ENCODE measurements around the gene LRRTM4.
A peak's percentile ranks its signal among the peaks of the same experiment; 100 is the strongest.
"Not testable (repeated sequence)": the region's sequence is repeated elsewhere in the genome, so short reads cannot be mapped to it uniquely, and the experiment has no call there.

LRRTM4 gene

GRCh38 chr2:77088424-77088823 is 433.8 kb downstream of the LRRTM4 start:
- peak overlapping the region; percentile 69 for H3K4me3 ChIP-seq (ENCODE audit: low read depth, low read length)

DNA sequence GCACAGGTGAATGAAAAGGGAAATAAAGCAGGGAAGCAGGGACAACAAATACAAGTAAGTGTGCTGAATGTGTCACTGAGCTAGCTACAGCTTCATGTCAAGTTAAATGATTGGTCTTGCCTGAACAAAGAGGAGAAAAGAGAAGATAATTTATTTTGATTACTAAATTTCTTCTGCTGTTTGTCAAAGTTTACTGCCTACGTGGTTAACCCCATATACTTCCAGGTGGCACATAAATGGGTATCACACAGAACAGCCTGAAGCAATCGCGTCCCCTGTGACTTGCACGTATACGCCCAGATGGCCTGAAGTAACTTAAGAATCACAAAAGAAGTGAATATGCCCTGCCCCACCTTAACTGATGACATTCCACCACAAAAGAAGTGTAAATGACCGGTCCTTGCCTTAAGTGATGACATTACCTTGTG is 434.2 kb downstream of the LRRTM4 start:
- peak overlapping the region; percentile 1 for H3K4me3 ChIP-seq (ENCODE audit: low read depth, low read length)

DNA sequence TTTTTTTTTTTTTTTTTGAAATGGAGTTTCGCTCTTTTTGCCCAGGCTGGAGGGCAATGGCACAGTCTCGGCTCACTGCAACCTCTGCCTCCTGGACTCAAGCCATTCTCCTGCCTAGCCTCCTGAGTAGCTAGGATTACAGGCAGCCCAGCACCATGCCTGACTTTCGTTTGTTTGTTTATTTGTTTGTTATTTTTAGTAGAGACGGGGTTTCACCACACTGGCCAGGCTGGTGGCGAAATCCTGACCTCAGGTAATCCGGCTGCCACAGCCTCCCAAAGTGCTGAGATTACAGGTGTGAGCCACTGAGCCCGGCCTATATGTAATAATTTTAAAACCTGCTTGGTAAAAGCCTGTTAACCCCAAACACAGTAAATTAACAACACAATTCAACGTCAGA is 435.7 kb downstream of the LRRTM4 start:
- no peak overlapping the region for H3K4me3 ChIP-seq (ENCODE audit: low read depth, low read length)

DNA sequence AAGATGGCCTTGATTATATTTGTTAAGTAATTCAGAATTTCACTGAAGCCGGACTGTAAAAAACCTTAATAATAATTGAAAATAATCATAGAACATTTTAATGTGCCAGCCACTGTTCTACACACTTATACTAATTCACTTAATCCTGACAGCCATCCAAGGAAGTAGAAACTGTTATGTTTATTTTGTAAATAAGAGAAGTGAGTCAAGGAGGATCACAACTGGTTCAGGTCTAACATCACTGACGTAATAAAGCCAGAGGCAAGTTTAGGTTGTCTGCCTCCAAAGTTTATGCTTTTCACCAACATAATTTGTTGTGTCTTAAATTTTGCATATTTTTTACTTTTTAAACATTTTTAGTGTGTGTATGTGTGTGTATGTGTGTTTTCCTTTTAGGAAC is 436.1 kb downstream of the LRRTM4 start:
- H3K4me3 ChIP-seq (ENCODE audit: low read depth, low read length) = no peak overlapping the region

- H3K4me3 ChIP-seq (ENCODE audit: low read depth, low read length) = no peak overlapping the region
Measured at GRCh38 chr2:77085561-77085960, 436.6 kb downstream of the LRRTM4 start.

GRCh38 chr2:77081597-77081996 is 440.6 kb downstream of the LRRTM4 start:
- H3K4me3 ChIP-seq (ENCODE audit: low read depth, low read length) = no peak overlapping the region

- H3K4me3 ChIP-seq (ENCODE audit: low read depth, low read length) = no peak overlapping the region
Measured at GRCh38 chr2:77064324-77064723, 457.9 kb downstream of the LRRTM4 start.

- no peak overlapping the region for H3K4me3 ChIP-seq (ENCODE audit: low read depth, low read length)
Measured at GRCh38 chr2:77054938-77055337, 467.2 kb downstream of the LRRTM4 start.

DNA sequence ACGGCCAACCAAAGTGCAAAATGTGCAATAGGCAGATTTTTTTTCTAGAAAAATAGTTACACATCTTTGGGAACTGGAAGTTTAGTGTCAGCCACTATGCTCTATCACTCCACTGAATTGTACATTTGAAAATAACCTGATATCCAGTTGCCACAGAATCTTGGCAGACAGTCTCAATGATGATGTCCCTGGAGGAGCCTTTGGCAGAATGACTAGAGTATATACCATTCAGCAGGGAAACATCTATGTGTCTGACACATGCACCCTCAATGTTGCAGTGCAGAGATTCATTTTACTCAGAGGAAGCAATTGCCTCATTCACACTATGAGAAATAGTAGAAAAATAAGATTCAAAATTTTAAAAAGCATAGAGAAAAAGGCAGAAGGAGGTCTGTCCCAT is 475.8 kb downstream of the LRRTM4 start:
- no peak overlapping the region for H3K4me3 ChIP-seq (ENCODE audit: low read depth, low read length)

- H3K4me3 ChIP-seq (ENCODE audit: low read depth, low read length) = not testable (repeated sequence)
Measured at GRCh38 chr2:77045456-77045855, 476.7 kb downstream of the LRRTM4 start.

DNA sequence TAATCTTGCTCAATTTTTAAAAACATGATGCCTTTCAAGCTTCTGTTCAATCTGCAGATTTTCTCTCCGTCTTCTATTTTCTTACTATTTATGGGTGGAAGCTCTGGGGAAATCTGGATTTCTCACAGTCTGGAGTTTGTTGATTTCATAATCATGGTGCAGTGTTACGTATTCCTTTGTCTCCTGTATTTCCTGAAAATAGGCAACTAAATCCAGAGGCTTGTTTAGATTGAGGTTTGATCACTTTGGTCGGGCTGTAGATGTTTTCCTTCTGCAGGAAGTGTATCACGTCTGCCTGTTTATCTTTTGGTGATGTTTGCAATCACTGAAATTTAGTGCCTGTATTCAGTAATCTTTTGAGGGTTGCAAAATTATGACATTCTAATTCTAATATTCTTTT is 487.7 kb downstream of the LRRTM4 start:
- H3K4me3 ChIP-seq (ENCODE audit: low read depth, low read length) = no peak overlapping the region

- not testable (repeated sequence) for H3K4me3 ChIP-seq (ENCODE audit: low read depth, low read length)
Measured at GRCh38 chr2:77029237-77029636, 492.9 kb downstream of the LRRTM4 start.

DNA sequence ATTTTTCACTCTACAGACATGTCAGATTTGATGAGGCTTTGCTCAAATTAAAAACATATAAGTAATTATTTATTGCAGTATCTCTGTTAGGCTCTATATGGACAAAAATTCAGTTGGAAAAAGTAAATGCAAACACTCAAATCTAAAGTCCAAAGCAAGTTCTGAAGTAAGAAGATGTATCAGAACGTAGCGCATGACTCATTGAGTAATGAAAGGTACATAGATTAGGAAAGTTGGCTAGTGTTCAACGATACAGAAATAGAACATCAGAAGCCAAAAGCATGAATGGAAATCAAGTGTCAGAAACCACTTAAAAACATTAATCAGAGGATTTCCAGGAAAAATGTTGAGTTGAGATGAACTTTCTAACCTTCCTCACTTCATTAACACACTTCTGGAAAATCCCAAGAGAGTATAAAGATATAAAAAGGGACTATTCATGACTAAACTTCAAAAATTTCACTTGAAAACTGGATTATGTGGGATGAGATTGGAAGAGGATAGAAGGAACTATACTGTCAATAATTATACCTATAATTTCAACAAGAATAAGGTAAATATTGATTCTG is 494.1 kb downstream of the LRRTM4 start:
- H3K4me3 ChIP-seq (ENCODE audit: low read depth, low read length) = no peak overlapping the region

GRCh38 chr2:77025714-77026113 is 496.5 kb downstream of the LRRTM4 start:
- H3K4me3 ChIP-seq (ENCODE audit: low read depth, low read length) = no peak overlapping the region

DNA sequence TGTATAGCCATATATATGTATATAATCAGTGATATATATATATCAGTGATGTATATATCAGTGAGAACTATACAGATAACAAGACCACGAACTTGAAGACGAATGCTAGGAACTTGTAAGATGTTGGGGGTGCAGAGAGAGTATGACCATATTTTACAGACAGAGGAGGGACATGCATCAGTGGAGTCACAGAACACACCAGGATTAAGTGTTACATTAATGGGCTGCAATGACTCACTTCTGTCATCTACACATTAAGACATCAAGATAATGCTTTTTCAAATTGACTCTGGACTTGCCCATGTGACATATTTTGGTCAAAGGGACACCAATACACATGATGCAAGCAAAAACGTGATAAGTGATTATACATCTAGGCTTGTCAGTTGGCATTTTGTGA is 501.0 kb downstream of the LRRTM4 start:
- H3K4me3 ChIP-seq (ENCODE audit: low read depth, low read length) = no peak overlapping the region

GRCh38 chr2:77018219-77018618 is 504.0 kb downstream of the LRRTM4 start:
- H3K4me3 ChIP-seq (ENCODE audit: low read depth, low read length) = no peak overlapping the region

GRCh38 chr2:77017355-77017745 is 504.8 kb downstream of the LRRTM4 start:
- H3K4me3 ChIP-seq (ENCODE audit: low read depth, low read length) = no peak overlapping the region

DNA sequence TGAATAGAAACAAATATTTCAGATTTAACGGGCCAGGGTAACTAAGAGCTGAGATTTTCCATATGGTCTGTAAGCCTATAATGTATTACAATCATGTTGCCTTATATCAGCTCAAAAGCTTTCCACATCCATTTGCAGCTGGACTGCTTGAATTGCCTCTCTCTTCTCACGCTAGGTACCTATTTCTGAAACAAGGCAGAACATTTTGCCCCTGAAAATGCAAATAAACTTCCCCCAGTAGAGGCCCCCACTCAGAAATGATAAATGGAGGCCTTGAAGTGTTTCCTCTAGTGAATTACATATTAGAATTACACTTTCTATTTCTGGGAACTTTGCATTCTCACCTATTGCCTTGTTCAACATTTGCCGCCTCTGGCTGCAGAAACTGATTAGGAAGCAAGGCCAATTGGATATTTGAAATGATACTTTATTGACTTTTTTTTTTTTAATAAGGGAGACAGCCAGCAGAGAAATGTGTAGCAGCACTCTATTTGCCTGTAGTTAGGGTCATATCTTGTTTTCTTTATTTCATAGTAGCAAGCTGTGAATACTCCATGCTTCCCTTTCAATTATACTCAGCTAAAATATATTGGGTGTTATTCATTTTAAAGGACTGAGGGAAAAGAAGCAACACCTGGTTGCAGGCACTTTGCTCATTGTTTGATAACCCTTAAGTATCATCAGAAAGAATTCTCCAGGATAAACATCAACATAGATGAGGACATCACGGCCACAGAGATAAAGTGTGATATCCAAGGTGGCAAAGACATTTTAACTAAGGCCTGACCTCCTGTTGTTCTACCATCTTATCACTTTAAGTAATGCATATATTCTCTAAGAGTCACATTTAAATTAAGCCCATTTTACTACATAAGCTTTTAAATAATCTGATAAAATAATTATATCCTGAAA is 505.5 kb downstream of the LRRTM4 start:
- H3K4me3 ChIP-seq (ENCODE audit: low read depth, low read length) = no peak overlapping the region

GRCh38 chr2:77013953-77014352 is 508.2 kb downstream of the LRRTM4 start:
- no peak overlapping the region for H3K4me3 ChIP-seq (ENCODE audit: low read depth, low read length)

- H3K4me3 ChIP-seq (ENCODE audit: low read depth, low read length) = no peak overlapping the region
Measured at GRCh38 chr2:77013457-77013856, 508.7 kb downstream of the LRRTM4 start.

DNA sequence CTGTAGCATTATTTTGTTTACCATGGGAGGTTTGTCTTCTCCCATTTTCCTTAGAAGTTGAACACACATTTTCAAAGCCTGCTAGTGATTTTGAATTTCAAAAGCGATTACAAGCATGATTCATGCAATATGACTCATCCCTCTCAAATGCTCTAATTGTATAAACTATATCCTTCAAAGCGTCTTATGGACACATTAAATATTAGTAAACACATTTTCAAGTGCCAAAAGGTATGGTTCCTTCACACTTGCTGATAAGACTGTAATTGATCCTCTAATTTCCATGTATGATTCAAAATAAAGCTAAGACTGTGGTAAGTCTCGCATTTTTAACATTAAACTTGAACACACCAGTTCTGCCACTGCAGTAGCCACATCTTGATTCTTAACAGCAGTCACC is 512.9 kb downstream of the LRRTM4 start:
- no peak overlapping the region for H3K4me3 ChIP-seq (ENCODE audit: low read depth, low read length)

GRCh38 chr2:77008853-77009252 is 513.3 kb downstream of the LRRTM4 start:
- H3K4me3 ChIP-seq (ENCODE audit: low read depth, low read length) = no peak overlapping the region
